Activated T-cell treated with anti-CD3 and anti-CD28 coated beads for 1 hour (primary cell): ENCODE data around the gene PSMD4.
A peak's percentile ranks its signal among the peaks of the same experiment; 100 is the strongest.
"Not testable (repeated sequence)": the region's sequence is repeated elsewhere in the genome, so short reads cannot be mapped to it uniquely, and the experiment has no call there.

Experiments used
- DNase-seq: peaks from one replicate; pipeline ENCODE4 v3.0.0-alpha.2; 2020; ENCODE audit warnings: low read depth

PSMD4 gene

GRCh38 chr1:151273924-151274466 is 19.5 kb downstream of the PSMD4 start:
- no peak for DNase-seq

GRCh38 chr1:151275341-151275740 is 20.8 kb downstream of the PSMD4 start:
- DNase-seq, result not testable (repeated sequence)

DNA sequence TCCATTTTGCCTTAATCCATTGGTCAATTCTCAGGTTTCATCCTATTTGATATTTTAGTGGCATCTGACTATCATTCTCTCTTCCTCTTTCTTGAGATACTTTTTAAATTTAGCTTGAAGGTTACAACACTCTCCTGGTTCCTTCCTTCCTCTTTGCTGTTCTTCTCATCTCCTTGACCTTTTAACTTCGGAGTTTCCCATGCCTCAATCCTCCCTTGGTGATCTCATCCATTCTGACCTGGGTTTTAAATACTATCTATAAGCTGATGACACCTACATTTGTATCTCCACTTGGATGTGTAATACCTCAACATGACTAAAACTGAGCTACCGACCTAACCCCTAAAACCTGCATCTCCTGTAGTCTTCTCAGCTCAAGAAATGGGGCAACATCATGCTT is 22.7 kb downstream of the PSMD4 start:
- DNase-seq, result no peak

DNA sequence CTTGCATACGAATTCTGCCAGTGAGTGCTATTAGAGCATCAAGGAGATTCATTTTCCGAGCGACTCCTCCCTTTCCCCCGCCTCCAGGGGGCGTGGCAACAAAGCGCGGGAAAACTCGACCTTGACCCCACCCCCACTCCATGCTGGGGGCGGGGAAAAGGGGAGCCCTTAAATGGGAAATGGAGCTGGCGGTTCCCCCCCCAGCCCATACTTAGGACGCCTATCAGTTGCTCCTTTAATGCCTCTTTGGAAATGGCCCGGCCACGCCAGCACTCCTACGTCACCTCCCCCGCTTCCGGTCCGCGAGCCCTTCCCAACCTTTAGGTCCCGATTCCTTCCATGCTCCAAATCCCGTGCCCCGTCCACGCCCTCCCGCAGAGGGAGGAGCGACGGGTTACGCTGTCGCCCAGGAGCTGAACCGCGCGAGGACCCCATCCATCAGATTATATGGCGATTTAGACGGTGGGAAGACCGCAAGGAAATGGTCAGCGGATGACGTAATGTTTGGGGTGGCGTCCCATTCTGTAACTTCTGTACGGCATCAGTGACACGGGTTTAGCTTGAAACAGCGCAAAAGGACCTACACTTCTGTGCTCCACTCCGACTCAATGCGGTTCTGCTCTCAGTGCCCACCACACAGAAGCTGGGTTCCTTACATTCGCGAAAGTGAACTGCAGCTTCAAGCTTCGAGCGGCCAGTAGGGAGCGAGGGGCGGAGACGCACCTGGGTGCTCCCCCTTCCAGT is 26.9 kb downstream of the PSMD4 start:
- DNase-seq, result peak; percentile 96

GRCh38 chr1:151281969-151282882 is 27.7 kb downstream of the PSMD4 start, which contains the start of gene ZNF687:
TSS of gene ZNF687 (plus strand) at chr1:151282299. CDS start at chr1:151286292, 3,993 bp downstream.
- peak; percentile 94 for DNase-seq

- DNase-seq, result peak; percentile 12
Observed at GRCh38 chr1:151282883-151283725, 28.6 kb downstream of the PSMD4 start.

GRCh38 chr1:151284013-151284577 is 29.6 kb downstream of the PSMD4 start:
- no peak for DNase-seq

- DNase-seq, result no peak
Observed at GRCh38 chr1:151286619-151287340, 32.2 kb downstream of the PSMD4 start.

- DNase-seq, result no peak
Observed at GRCh38 chr1:151287341-151287699, 32.8 kb downstream of the PSMD4 start.

GRCh38 chr1:151287767-151288500 is 33.4 kb downstream of the PSMD4 start:
- DNase-seq, result no peak

DNA sequence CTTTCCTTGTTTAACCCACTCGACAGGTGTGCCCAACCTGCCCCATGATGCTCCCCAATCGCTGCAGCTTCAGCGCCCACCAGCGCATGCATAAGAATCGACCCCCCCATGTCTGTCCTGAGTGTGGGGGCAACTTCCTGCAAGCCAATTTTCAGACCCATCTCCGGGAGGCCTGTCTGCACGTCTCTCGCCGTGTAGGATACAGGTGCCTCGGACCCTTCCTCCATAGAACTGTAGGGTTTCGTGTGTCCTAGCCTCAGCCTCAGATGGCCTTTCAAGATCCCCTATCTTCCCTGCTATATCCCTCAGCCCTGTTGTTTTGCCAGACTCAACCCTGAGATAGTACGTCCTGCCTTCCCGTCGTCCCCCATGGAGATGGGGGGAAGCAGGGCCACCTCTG is 34.0 kb downstream of the PSMD4 start:
- no peak for DNase-seq

DNA sequence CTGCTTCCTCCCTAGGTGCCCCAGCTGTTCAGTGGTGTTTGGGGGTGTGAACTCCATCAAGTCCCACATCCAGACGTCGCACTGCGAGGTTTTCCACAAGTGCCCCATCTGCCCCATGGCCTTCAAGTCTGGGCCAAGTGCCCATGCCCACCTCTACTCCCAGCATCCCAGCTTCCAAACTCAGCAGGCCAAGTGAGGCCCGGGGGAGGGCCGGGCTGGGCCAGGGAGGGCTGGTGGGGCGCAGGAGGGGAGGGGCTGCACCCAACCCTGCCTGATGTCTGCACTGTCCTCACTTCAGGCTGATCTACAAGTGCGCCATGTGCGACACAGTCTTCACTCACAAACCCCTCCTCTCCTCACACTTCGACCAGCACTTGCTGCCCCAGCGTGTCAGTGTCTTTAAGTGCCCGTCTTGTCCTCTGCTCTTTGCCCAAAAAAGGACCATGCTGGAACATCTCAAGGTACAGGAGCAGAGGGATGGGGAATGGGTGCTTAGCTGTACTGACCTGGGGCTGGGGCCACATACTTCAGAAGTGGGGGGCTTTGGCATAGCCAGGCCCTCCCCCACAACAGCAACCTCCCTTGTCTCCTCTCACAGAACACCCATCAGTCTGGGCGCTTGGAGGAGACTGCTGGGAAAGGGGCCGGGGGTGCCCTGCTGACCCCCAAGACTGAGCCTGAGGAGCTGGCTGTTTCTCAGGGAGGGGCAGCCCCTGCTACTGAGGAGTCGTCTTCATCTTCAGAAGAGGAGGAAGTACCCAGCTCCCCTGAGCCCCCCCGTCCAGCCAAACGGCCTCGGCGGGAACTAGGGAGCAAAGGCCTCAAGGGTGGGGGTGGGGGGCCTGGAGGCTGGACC is 34.8 kb downstream of the PSMD4 start:
- no peak for DNase-seq

DNA sequence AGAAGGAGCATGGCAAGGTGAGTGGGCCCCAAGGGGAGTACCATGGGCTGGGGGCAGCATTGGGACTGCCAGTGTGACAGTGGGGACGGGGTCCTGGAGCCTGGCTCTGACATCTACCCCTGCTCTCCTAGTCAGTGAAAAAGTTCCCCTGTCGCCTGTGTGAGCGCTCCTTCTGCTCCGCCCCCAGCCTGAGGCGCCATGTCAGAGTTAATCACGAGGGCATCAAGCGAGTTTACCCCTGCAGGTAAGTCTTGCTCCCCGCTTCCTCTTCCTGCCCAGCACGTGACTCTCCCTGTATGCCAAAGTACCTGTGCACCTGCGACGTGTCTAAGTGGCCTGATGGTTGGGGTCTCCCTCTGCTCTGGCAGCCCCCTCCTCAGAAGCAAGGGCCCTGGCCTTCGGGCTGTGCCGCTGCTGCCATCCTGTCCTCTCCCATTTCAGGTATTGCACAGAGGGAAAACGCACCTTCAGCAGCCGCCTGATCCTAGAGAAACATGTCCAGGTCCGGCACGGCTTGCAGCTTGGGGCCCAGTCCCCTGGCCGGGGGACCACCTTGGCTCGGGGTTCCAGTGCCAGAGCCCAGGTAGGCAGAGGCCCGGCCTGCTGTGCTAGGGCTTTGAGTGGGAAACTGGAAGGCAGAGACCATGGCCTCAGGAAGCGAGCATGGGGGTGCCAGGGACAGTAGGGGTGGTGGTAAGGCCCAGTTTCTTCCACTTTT is 35.6 kb downstream of the PSMD4 start:
- no peak for DNase-seq

- no peak for DNase-seq
Observed at GRCh38 chr1:151290709-151291303, 36.3 kb downstream of the PSMD4 start.

DNA sequence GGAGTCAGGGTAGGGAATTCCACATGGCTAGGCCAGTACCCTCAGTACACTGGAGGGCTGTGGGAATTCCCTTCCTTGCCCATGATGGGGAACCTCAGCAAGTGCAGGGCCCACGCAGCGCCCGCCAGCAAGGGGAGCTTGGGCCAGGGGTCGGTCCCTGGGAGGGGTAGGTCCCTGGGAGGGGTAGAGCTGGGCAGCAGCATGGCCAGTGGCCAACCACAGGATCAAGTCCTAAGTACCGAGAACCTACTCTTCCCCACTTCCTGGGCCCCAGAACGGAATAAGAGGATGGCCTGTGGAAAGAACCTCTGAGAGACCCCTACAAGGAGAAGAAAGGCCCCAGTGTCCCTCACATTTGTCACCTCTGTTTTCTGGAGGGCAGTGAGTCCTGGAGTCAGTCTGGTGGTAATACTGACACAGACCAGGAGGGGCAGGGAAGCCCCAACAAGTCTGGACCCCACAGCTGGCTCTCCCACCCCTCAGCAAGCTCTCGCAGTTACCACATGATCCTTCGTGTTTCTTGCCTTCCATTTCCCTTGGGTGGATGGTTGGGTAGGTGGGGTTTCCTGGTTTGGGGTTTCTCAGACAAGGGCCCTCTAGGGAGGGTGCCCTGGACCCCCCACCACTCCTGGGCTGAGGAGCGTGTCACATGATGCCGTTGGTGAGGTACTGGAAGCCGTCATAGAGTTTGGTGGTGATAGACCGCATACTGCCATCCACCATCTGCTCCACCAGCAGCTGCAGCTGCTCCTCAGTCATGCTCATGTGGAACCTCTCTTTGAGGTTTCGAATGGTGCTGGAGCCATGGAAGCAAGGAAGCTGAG is 37.9 kb downstream of the PSMD4 start:
- DNase-seq, result no peak

GRCh38 chr1:151293093-151293492 is 38.6 kb downstream of the PSMD4 start:
- no peak for DNase-seq

GRCh38 chr1:151294742-151295462 is 40.4 kb downstream of the PSMD4 start:
- no peak for DNase-seq
